Fibroblast of lung (primary cell): Measurements from ENCODE around the gene ANP32B. TPM values are rescaled to one million over a fixed set of nuclear protein-coding genes. Genes with fewer than 3 reads are reported as not detected.

Experiments used
- DNase-seq, 2 donors: peaks; one replicate each; pipeline versions ENCODE4 v3.0.0 to v3.0.0-alpha.2; 2010; ENCODE audit warnings: low read depth in 2 of 2
- H2AFZ ChIP-seq: 2 replicates; pipeline ENCODE4 v1.5.1; 2012; ENCODE audit warnings: low read length, control low read depth, inconsistent platforms
- H3K27ac ChIP-seq: 2 replicates; pipeline ENCODE4 v1.5.1; 2011; ENCODE audit warnings: low read length, control low read depth; ENCODE audit not compliant: insufficient read depth
- H3K27me3 ChIP-seq: 2 replicates; pipeline ENCODE4 v1.5.1; 2011; ENCODE audit warnings: mild to moderate bottlenecking, low read length; ENCODE audit not compliant: control insufficient read depth, insufficient read depth
- H3K36me3 ChIP-seq: 2 replicates; pipeline ENCODE4 v1.5.1; 2011; ENCODE audit warnings: low read length; ENCODE audit not compliant: control insufficient read depth, insufficient read depth
- H3K4me1 ChIP-seq: 2 replicates; pipeline ENCODE4 v1.5.1; 2011; ENCODE audit warnings: low read length; ENCODE audit not compliant: control insufficient read depth, insufficient read depth; ENCODE audit errors: extremely low read depth
- H3K4me2 ChIP-seq: 2 replicates; pipeline ENCODE4 v1.5.1; 2011; ENCODE audit warnings: low read length, control low read depth; ENCODE audit not compliant: insufficient read depth; ENCODE audit errors: extremely low read depth
- H3K4me3 ChIP-seq, 4 experiments: fragments of 200-600 bp in 1 of 4; sonication (generic) in 1 of 4; replicated peaks in 1 of 4; 2 replicates each; pipeline ENCODE4 v1.5.1; 2011 to 2016; ENCODE audit warnings: low read length in 4 of 4, low read depth in 3 of 4, mild to moderate bottlenecking in 3 of 4, control low read depth in 2 of 4, inconsistent platforms in 1 of 4, mixed read lengths in 1 of 4; ENCODE audit not compliant: insufficient read depth in 1 of 4; ENCODE audit errors: control extremely low read depth in 1 of 4
- H3K79me2 ChIP-seq: 2 replicates; pipeline ENCODE4 v1.5.1; 2012; ENCODE audit warnings: mild to moderate bottlenecking, low read length, inconsistent platforms; ENCODE audit not compliant: control insufficient read depth, insufficient read depth
- H3K9ac ChIP-seq: 2 replicates; pipeline ENCODE4 v1.5.1; 2011; ENCODE audit warnings: mild to moderate bottlenecking, low read length, control low read depth; ENCODE audit not compliant: insufficient read depth
- H3K9me3 ChIP-seq: 2 replicates; pipeline ENCODE4 v1.5.1; 2012; ENCODE audit warnings: low read depth, low read length; ENCODE audit not compliant: control insufficient read depth, insufficient read depth
- H4K20me1 ChIP-seq: 2 replicates; pipeline ENCODE4 v1.5.1; 2011; ENCODE audit warnings: low read length; ENCODE audit not compliant: control insufficient read depth, insufficient read depth; ENCODE audit errors: extremely low read depth
- EZH2 ChIP-seq: IDR thresholded peaks from 2 replicates; pipeline ENCODE4 v1.5.1; 2012; ENCODE audit warnings: low read length, control low read depth, mild to moderate bottlenecking; ENCODE audit errors: missing control alignments
- polyA plus RNA-seq, 2 donors: library from polyadenylated mRNA; depleted of rRNA in 1 of 2; stranded (reverse) in 1 of 2; unstranded in 1 of 2; fragments of >200 nt; gene quantifications; 2 replicates each; pipeline ENCODE4 v1.2.1, GENCODE V29; 2011 to 2012; ENCODE audit warnings: missing spikeins in 1 of 2
- total RNA-seq: library from RNA; depleted of rRNA; stranded (reverse); fragments of >200 nt; gene quantifications from 2 replicates; pipeline ENCODE4 v1.2.1, GENCODE V29; 2014
- TF ChIP-seq, protein P1 (sequence below), 2 donors: IDR thresholded peaks in 1 of 2; conservative IDR thresholded peaks in 1 of 2; 1 replicate in 1 of 2; 2 replicates in 1 of 2; pipeline ENCODE4 v1.5.1; 2011 to 2012; ENCODE audit warnings: low read length in 2 of 2, control low read depth in 1 of 2, inconsistent platforms in 1 of 2, low read depth in 1 of 2, mild to moderate bottlenecking in 1 of 2

Gene ANP32B
- total and polyA plus RNA-seq, 2 donors (not counting 1 experiment from before 2014, with no cell fraction given) = 16.7 to 62.0 TPM

DNA sequence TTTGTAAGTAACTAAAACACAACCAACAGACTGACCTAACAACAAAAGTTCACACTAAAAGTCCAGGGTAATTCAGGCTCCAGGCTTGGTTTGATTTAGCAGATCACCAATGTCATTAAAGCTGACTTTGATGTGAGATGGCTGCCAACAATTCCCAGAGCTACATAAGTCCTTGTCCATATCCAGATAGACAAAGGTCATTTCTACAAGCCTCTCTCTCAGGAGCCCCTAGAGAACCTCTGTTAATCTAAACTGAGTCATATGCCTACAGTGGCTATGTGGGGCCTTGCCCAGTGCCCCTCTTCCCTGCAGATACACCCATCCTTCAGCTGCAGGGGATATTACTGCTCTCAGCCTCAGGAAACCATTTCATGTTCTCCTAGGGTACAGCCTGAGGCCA lies 18.2 kb upstream of the ANP32B start:
- Histone ChIP-seq H3K4me3 (no peak overlapping the region), H3K36me3 (no peaks in the 10 kb centered on the region), H3K27ac (no peak overlapping the region), H4K20me1 (no peaks in the 10 kb centered on the region), H3K4me1 (no peaks in the 10 kb centered on the region), H3K27me3 (peaks cover 7% of the 10 kb centered on the region), H3K9me3 (no peaks in the 10 kb centered on the region), H3K4me2 (no peak overlapping the region), H2AFZ (no peak overlapping the region), H3K79me2 (no peaks in the 10 kb centered on the region), H3K9ac (no peak overlapping the region)
- no peak for TF ChIP-seq EZH2
- TF ChIP-seq, protein P1, sequence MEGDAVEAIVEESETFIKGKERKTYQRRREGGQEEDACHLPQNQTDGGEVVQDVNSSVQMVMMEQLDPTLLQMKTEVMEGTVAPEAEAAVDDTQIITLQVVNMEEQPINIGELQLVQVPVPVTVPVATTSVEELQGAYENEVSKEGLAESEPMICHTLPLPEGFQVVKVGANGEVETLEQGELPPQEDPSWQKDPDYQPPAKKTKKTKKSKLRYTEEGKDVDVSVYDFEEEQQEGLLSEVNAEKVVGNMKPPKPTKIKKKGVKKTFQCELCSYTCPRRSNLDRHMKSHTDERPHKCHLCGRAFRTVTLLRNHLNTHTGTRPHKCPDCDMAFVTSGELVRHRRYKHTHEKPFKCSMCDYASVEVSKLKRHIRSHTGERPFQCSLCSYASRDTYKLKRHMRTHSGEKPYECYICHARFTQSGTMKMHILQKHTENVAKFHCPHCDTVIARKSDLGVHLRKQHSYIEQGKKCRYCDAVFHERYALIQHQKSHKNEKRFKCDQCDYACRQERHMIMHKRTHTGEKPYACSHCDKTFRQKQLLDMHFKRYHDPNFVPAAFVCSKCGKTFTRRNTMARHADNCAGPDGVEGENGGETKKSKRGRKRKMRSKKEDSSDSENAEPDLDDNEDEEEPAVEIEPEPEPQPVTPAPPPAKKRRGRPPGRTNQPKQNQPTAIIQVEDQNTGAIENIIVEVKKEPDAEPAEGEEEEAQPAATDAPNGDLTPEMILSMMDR (conservative IDR thresholded peaks at IDR 0.05 in 1 of 2, IDR thresholded peaks at IDR 0.05 in 1 of 2; ENCODE audit: low read depth in 1 of 2, low read length in 2 of 2) = no peak
- no peak for DNase-seq

GRCh38 chr9:97966493-97966892 lies 16.6 kb upstream of the ANP32B start:
- H4K20me1 ChIP-seq = no peaks in the 10 kb centered on the region
- H3K27me3 ChIP-seq = peaks cover 7% of the 10 kb centered on the region
- no peaks in the 10 kb centered on the region for H3K4me1 ChIP-seq
- no peak for DNase-seq
- H3K9ac ChIP-seq = no peak overlapping the region
- TF ChIP-seq EZH2 = no peak
- TF ChIP-seq, protein P1 (conservative IDR thresholded peaks at IDR 0.05 in 1 of 2, IDR thresholded peaks at IDR 0.05 in 1 of 2; ENCODE audit: low read depth in 1 of 2, low read length in 2 of 2) = no peak
- H3K4me2 ChIP-seq = no peak overlapping the region
- no peaks in the 10 kb centered on the region for H3K9me3 ChIP-seq
- no peaks in the 10 kb centered on the region for H3K79me2 ChIP-seq
- H3K36me3 ChIP-seq = no peaks in the 10 kb centered on the region
- H2AFZ ChIP-seq = no peak overlapping the region
- no peak overlapping the region for H3K27ac ChIP-seq
- no peak overlapping the region for H3K4me3 ChIP-seq

GRCh38 chr9:97969014-97969413 lies 14.1 kb upstream of the ANP32B start:
- H3K36me3 ChIP-seq = no peaks in the 10 kb centered on the region
- peaks cover 7% of the 10 kb centered on the region for H3K27me3 ChIP-seq
- H3K79me2 ChIP-seq = no peaks in the 10 kb centered on the region
- no peak overlapping the region for H2AFZ ChIP-seq
- no peak overlapping the region for H3K27ac ChIP-seq
- H3K4me3 ChIP-seq = no peak overlapping the region
- DNase-seq = no peak
- no peak overlapping the region for H3K4me2 ChIP-seq
- no peaks in the 10 kb centered on the region for H4K20me1 ChIP-seq
- no peaks in the 10 kb centered on the region for H3K9me3 ChIP-seq
- H3K9ac ChIP-seq = no peak overlapping the region
- H3K4me1 ChIP-seq = no peaks in the 10 kb centered on the region
- TF ChIP-seq EZH2 = no peak
- TF ChIP-seq, protein P1 (conservative IDR thresholded peaks at IDR 0.05 in 1 of 2, IDR thresholded peaks at IDR 0.05 in 1 of 2; ENCODE audit: low read depth in 1 of 2, low read length in 2 of 2) = no peak
